GM21390 (cell line): ENCODE measurements around the gene MS4A4A.
"Not testable (repeated sequence)": the region's sequence is repeated elsewhere in the genome, so short reads cannot be mapped to it uniquely, and the experiment has no call there.

Experiments used
- ATAC-seq: cut with Tn5 transposase; IDR thresholded peaks from one replicate; pipeline ENCODE4 v1.9.1; 2021; ENCODE audit not compliant: unreplicated experiment

MS4A4A gene

GRCh38 chr11:60280412-60280811 is at the start of gene MS4A4A:
Gene MS4A4A, plus strand, starts transcription at chr11:60280666. Its CDS starts 10 bp downstream, at chr11:60280676.
- peak; percentile 54 for ATAC-seq

- no peak for ATAC-seq
Observed at GRCh38 chr11:60230681-60231080, 49.8 kb upstream of the MS4A4A start.

GRCh38 chr11:60235321-60235720 is 45.1 kb upstream of the MS4A4A start:
- ATAC-seq, result no peak

- no peak for ATAC-seq
Observed at GRCh38 chr11:60240662-60241061, 39.8 kb upstream of the MS4A4A start.

- ATAC-seq, result no peak
Observed at GRCh38 chr11:60241786-60242185, 38.7 kb upstream of the MS4A4A start.

- ATAC-seq, result no peak
Observed at GRCh38 chr11:60242740-60243239, 37.7 kb upstream of the MS4A4A start, which contains the start of gene MS4A4E. Gene MS4A4E, minus strand, starts transcription at chr11:60243137. Its CDS starts 13,082 bp downstream, at chr11:60230055.

- no peak for ATAC-seq
Observed at GRCh38 chr11:60251485-60252212, 28.8 kb upstream of the MS4A4A start.

- no peak for ATAC-seq
Observed at GRCh38 chr11:60252213-60253108, 28.0 kb upstream of the MS4A4A start.

- ATAC-seq, result no peak
Observed at GRCh38 chr11:60257956-60258722, 22.3 kb upstream of the MS4A4A start.

- no peak for ATAC-seq
Observed at GRCh38 chr11:60261014-60261413, 19.5 kb upstream of the MS4A4A start.

- ATAC-seq, result no peak
Observed at GRCh38 chr11:60263402-60263801, 17.1 kb upstream of the MS4A4A start.

GRCh38 chr11:60264644-60265043 is 15.8 kb upstream of the MS4A4A start:
- ATAC-seq, result no peak

- peak; percentile 54 for ATAC-seq
Observed at GRCh38 chr11:60265373-60266214, 14.9 kb upstream of the MS4A4A start.

GRCh38 chr11:60274416-60274815 is 6.0 kb upstream of the MS4A4A start:
- no peak for ATAC-seq

- no peak for ATAC-seq
Observed at GRCh38 chr11:60281485-60281884, 1.0 kb downstream of the MS4A4A start.

GRCh38 chr11:60282286-60282685 is 1.8 kb downstream of the MS4A4A start:
- no peak for ATAC-seq

- ATAC-seq, result not testable (repeated sequence)
Observed at GRCh38 chr11:60285411-60286126, 5.1 kb downstream of the MS4A4A start.

GRCh38 chr11:60288531-60288930 is 8.1 kb downstream of the MS4A4A start:
- ATAC-seq, result no peak

- ATAC-seq, result no peak
Observed at GRCh38 chr11:60292145-60292544, 11.7 kb downstream of the MS4A4A start.
